Peyer's patch (tissue), 4 donors: ENCODE data around the gene SLC28A3.

ENCODE experiments used
- CTCF ChIP-seq, 6 experiments: fragments of 450-650 bp in 4 of 6; fragments of 200-600 bp in 2 of 6; sonication (generic) in 1 of 6; IDR thresholded peaks; one replicate each; pipeline ENCODE4 v1.5.1; 2017 to 2019; ENCODE audit warnings: antibody characterized with exemption in 6 of 6, mild to moderate bottlenecking in 3 of 6, moderate library complexity in 1 of 6
- POLR2A ChIP-seq, 2 donors: fragments of 450-650 bp; IDR thresholded peaks; one replicate each; pipeline ENCODE4 v1.5.1; 2017; ENCODE audit warnings: antibody characterized with exemption in 2 of 2, mild to moderate bottlenecking in 2 of 2, moderate library complexity in 2 of 2

- TF ChIP-seq CTCF (IDR thresholded peaks at IDR 0.05), result no peak
- no peak for TF ChIP-seq POLR2A (IDR thresholded peaks at IDR 0.05)
Measured at GRCh38 chr9:84343111-84343521, 2.6 kb upstream of the SLC28A3 start.
